ENCODE results near the gene PLEKHG5. TPM values are rescaled to one million over a fixed set of nuclear protein-coding genes. Genes with fewer than 3 reads are reported as not detected.

The PLEKHG5 gene
- total RNA-seq, 2 donors from 2014 or later = 8.9 to 13.0 TPM

- no peak for DNase-seq (ENCODE audit: low spot score)
- intact Hi-C loops (cut with DNase I) = no loop called here
These were observed 20.9 kb upstream of the PLEKHG5 start for GRCh38 chr1:6512245-6512907.

- intact Hi-C loops (cut with DNase I) = no loop called here
- DNase-seq (ENCODE audit: low spot score) = no peak
These were observed 20.2 kb upstream of the PLEKHG5 start for GRCh38 chr1:6511561-6512244.

DNA sequence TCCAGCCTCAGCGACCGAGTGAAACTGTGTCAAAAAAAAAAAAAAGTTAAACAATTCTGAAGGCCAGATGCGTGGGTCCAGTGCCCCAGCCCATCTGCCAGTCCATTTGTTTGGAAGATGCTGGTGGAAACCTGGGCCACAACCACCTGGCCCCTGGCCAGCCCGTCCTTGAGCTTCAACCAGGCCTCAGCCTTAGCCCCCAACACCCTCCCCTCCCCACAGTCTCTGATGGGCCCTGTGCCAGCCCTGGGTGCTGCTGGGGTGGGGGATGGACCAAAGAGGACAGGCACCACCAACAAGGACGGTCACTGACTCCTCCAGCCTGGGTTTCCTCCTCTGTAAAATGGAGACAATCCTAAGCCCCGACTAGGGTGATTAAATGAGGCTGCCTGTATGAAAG is 19.6 kb upstream of the PLEKHG5 start:
- DNase-seq (ENCODE audit: low spot score) = no peak
- intact Hi-C loops (cut with DNase I) = no loop called here

GRCh38 chr1:6510493-6510892 is 19.0 kb upstream of the PLEKHG5 start:
- intact Hi-C loops (cut with DNase I) = no loop called here
- DNase-seq (ENCODE audit: low spot score) = no peak

DNA sequence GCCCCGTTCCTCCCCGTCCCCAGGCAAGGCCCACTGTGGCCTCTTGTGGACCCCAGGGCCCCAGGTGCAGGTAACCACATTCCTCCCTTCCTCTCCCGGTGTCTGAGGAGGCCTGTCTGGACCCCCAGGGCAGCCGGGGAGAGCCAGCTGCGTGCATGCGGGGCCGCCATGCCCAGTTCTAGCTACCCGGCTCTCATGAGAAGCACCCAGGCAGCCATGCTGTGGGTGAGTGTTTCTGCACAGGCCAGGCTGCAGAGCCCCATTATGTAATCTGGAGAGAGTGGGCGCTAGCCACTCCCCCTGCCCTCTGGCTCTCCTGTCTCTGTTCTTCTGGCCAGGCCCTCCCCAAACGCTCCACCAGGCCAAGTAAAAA is 18.4 kb upstream of the PLEKHG5 start:
- DNase-seq (ENCODE audit: low spot score) = peak; percentile 71
- intact Hi-C loops (cut with DNase I) = no loop called here

- intact Hi-C loops (cut with DNase I) = no loop called here
These were observed 17.9 kb upstream of the PLEKHG5 start for GRCh38 chr1:6509220-6509918.

GRCh38 chr1:6508816-6509189 is 17.3 kb upstream of the PLEKHG5 start:
- DNase-seq (ENCODE audit: low spot score) = peak; percentile 59
- intact Hi-C loops (cut with DNase I) = no loop called here

More at GRCh38 chr1:6509220-6509918, 17.9 kb upstream of the PLEKHG5 start:
- DNase-seq (ENCODE audit: low spot score) = peak; percentile 81

DNA sequence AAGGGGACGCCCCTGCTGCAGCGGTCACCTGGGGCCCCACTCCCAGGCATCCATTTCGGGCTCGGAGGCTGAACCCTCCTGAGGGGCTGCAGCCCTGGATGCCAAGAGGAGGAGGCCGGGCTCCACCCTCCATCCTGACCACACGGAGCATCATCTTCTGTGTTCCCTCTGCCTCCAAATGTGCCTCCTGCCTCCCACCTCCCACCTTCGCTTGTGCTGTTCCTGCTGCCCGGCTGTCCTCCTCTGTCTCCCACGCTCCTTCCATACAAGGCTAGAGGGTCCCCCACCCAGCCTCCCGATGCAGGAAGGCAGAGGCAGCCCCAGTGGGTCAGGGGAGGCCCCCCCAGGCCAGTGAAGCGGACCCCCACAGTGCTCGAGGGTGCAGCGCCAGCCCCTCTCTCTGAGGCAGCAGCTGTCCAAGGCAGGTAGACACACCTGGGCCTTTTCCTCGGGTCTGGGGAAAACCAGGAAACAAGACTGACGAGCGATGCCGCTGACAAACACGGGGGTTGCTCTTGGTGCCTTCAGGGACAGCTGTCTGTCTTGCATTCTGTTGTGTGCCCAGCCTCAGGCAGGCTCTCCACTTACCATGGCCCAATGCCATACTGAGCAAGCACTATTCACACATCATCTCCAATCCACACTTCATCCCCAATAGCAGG is 16.8 kb upstream of the PLEKHG5 start:
- DNase-seq (ENCODE audit: low spot score) = peak; percentile 53
- intact Hi-C loops (cut with DNase I) = no loop called here

- intact Hi-C loops (cut with DNase I) = no loop called here
- DNase-seq (ENCODE audit: low spot score) = no peak
These were observed 16.0 kb upstream of the PLEKHG5 start for GRCh38 chr1:6507461-6507911.

DNA sequence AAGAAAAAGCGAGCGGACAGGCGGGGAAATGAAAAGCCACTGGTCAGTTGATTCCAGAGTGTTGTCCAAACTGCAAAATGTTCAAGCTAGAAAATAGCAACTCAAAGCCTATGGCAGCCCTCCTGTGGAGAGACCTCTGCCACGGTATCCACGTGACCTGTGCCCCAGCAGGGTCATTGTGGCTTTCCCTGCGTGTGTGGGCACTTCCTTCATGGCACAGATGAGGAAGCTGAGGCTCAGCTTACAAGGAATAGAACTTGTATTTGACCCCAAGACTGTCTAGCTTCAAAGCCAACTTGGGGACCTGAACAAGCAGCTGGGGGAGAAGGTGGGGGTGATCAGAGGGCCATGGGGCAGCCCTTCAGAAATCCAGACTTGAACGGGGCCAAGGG is 15.6 kb upstream of the PLEKHG5 start:
- no peak for DNase-seq (ENCODE audit: low spot score)

DNA sequence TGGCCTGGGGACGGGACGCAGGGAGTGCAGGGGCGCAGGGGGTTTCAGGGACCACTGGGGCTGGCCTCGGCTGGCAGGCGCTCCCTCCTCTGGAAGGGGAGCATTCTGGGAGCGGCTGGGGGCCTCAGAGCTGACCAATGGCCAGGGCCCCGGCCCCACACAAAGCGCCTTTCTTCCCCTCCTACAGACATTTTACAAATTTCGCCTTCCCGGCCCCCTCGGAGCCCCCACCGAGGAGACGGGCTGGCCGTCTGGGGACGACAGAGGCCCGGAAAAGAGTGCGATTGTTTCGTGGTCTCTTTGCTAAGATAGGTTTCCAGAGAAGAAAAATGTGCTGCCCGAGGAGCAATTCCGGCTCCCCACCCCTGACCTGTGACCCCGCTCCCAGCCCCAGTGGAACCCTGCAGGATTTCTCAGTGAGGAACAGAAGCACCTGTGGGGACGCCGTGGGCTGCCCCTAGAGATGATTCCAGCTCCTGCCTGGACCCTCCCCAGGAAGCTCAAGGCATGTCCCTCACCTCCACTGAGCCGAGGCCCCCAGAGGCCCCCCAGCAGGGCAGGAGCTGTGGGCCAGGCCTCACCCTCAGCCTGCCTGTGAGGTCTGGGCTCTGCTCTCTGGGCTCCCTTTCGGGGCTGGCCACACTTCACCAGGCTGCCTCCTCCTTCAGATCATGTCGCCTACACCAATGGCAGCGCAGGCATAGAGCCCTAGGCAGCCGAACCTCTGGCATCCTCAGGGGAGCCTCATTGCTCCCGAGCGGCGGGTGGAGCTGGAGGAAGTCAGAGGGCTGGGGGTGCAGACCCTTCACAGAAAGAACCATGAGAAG is 15.0 kb upstream of the PLEKHG5 start:
- no peak for DNase-seq (ENCODE audit: low spot score)
- intact Hi-C loops (cut with DNase I) = no loop called here

More for the DNA sequence above, 15.6 kb upstream of the PLEKHG5 start:
- intact Hi-C loops (cut with DNase I) = no loop called here

GRCh38 chr1:6505367-6506209 is 14.1 kb upstream of the PLEKHG5 start:
- intact Hi-C loops (cut with DNase I) = no loop called here
- DNase-seq (ENCODE audit: low spot score) = no peak

GRCh38 chr1:6504887-6505286 is 13.4 kb upstream of the PLEKHG5 start:
- intact Hi-C loops (cut with DNase I) = no loop called here
- no peak for DNase-seq (ENCODE audit: low spot score)

DNA sequence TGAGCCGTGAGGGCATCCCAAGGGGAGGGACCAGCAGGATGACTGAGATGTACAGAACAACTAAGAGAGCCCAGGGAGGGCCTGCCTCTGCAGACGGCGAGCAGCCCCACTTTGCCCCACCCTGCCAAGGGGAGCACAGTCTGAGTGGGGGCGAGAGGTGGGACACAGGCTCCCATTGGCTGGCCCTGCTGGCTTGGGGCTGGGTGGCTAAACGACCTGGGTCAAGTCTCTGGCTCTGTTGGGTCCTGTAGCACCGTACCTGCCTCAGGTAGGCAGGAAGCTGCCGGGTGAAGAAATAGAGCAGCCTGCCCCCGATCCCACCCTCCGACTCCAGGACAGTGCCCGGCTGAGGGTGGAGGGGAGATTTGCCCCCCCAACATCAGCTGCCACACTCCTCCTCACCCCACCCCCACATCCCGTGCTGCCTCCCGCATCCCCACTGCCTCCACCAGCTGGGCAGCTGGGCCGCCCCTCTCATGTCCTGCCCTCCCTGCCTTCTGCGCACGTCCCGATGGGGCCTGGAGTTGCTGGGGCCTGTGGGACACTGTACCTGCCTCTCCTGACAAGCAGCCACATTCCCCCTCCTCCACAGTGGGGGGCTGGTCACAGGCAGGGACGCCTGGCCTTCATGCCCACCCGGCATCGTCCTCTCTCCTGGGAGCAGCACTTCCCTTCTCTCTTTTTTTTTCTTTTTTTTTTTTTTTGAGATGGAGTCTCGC is 12.6 kb upstream of the PLEKHG5 start:
- intact Hi-C loops (cut with DNase I) = no loop called here
- DNase-seq (ENCODE audit: low spot score) = peak; percentile 78

DNA sequence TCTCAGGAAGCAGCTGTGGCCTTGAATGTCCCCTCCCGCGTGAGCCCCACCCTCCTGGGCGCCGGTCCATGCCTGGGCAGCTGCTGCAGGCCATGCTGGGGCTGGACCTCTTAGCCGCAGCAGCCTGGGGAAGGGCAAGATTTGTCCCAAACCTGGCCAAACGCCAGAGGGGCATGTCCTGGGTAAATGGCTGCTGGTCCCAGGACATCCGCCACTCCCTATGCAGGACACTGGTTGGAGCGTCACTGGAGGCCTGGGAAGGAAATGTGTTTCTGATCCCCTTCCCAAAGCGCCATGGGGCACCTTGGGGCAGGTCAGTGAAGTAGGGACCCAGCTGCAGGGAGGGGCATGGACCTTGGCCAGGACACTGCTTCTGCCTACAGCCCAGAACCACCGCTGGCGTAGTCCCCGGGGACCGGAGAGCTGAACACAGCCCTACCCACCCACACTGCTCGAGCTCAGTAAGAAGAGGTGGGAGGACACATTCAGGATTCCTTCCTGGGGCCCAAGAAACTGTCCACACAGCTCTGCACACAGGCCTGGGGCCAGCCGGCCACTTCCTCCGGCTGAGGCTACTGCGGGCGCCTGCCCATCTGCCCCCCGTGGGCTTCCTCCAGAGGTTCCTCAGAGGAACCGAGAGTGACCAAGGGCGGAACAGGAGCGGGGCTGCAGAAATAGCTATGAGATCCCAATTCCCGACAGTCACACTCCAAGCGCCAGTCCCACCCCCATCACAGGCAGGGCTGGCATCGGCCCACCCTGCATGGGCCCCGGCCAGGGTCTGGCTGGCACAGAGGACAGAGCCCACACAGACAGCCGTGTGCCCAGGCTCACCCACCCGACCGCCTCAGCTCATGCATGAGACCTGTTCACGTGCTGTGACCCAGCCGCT is 10.8 kb upstream of the PLEKHG5 start:
- DNase-seq (ENCODE audit: low spot score) = peak; percentile 91

DNA sequence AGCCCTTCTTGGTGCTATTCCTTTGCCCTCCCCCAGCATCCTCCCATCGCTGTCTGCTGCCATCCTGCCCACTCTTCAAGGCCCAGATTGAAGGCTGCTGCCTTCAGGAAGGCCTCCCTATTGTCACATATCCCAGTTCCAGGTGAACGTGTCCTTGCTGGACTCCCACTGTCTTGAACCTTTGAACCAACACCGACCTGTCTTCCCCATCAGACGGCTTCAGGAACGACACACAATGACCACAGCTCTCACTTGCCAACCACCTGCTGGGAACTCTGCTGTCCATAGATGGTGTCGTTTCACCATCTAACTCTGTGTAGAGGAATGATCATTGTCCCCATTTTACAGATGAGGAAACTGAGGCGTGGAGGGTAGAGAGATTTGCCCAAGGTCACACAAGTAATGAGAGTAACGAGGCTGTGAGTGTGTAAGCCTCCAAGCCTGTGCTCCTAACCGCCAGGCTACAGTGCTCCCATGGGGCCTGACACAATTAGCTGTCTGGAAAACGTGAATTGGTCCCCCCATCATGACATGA is 9.9 kb upstream of the PLEKHG5 start:
- DNase-seq (ENCODE audit: low spot score) = no peak
- intact Hi-C loops (cut with DNase I) = no loop called here

More for the DNA sequence above, 10.8 kb upstream of the PLEKHG5 start:
- intact Hi-C loops (cut with DNase I) = no loop called here

Data from posterior vena cava (tissue), 2 donors.